Activated T-helper 1 cell treated with anti-CD3 and anti-CD28 coated beads, Interleukin-12 subunit alpha, Interleukin-12 subunit beta, Interleukin-2, Interleukin-4 antibody, amounts not matched to agents 30 ng/mL and 10 ng/mL and 1 ng/mL, durations not matched to agents 14 hours and 24 hours and 36 hours (primary cell): ENCODE results near the gene GRK4. TPM values are rescaled to one million over a fixed set of nuclear protein-coding genes. Genes with fewer than 3 reads are reported as not detected.
A peak's percentile ranks its signal among the peaks of the same experiment; 100 is the strongest.
"Not testable (repeated sequence)": the region's sequence is repeated elsewhere in the genome, so short reads cannot be mapped to it uniquely, and the experiment has no call there.

Experiments
- DNase-seq: peaks from one replicate; pipeline ENCODE4 v3.0.0; 2021; ENCODE audit warnings: low spot score
- H3K27ac Mint-ChIP-seq: one replicate; pipeline ENCODE4 v1.8.0; 2021; ENCODE audit warnings: mild to moderate bottlenecking, mixed read lengths
- H3K27me3 Mint-ChIP-seq: one replicate; pipeline ENCODE4 v1.8.0; 2022; ENCODE audit warnings: mild to moderate bottlenecking, moderate library complexity, mixed read lengths; ENCODE audit not compliant: insufficient read depth
- H3K36me3 Mint-ChIP-seq: one replicate; pipeline ENCODE4 v1.8.0; 2021; ENCODE audit warnings: low read depth, mixed read lengths
- H3K4me1 Mint-ChIP-seq: one replicate; pipeline ENCODE4 v1.8.0; 2021; ENCODE audit warnings: low read depth, mixed read lengths
- H3K4me3 Mint-ChIP-seq: one replicate; pipeline ENCODE4 v1.8.0; 2021; ENCODE audit warnings: mild to moderate bottlenecking, moderate library complexity, mixed read lengths
- H3K9me3 Mint-ChIP-seq: one replicate; pipeline ENCODE4 v1.8.0; 2021; ENCODE audit warnings: mixed read lengths
- intact Hi-C: fragments of 100-400 bp; cut with micrococcal nuclease; formaldehyde crosslinking; loops from one replicate; pipeline ENCODE4 v1.15.1; 2024
- total RNA-seq: library from RNA; stranded (reverse); gene quantifications from 2 replicates; pipeline ENCODE4 v1.2.3, GENCODE V29; 2022

GRK4 gene
- total RNA-seq, 1 donor from 2014 or later, result 4.4 TPM

- peak overlapping the region; percentile 68 for H3K27ac Mint-ChIP-seq
- peak overlapping the region; percentile 93 for H3K4me3 Mint-ChIP-seq
Observed at GRCh38 chr4:2963966-2964471, 648 bp downstream of the GRK4 start.

GRCh38 chr4:2964706-2965258, 1.4 kb downstream of the GRK4 start:
- Mint-ChIP-seq H3K9me3 (no peaks in the 10 kb centered on the region), H3K4me3 (peak overlapping the region; percentile 93), H3K27ac (peak overlapping the region; percentile 68), H3K27me3 (no peaks in the 10 kb centered on the region), H3K4me1 (peaks cover 19% of the 10 kb centered on the region), H3K36me3 (peaks cover 9% of the 10 kb centered on the region)
- DNase-seq, result no peak
- intact Hi-C loops, result loop anchor here (1.0 to 10.0 kb wide), 2 partner anchors 73 to 240 kb away; no protein-coding TSS in a partner anchor

More at GRCh38 chr4:2963966-2964471, 648 bp downstream of the GRK4 start:
- H3K9me3 Mint-ChIP-seq, result no peaks in the 10 kb centered on the region
- no peaks in the 10 kb centered on the region for H3K27me3 Mint-ChIP-seq
- peaks cover 23% of the 10 kb centered on the region for H3K4me1 Mint-ChIP-seq
- DNase-seq, result no peak
- intact Hi-C loops, result loop anchor here (1.0 to 10.0 kb wide), 10 partner anchors 73 to 1243 kb away; partner anchors contain the start of genes ADD1, FAM193A, HTT and HTT-AS
- peaks cover 12% of the 10 kb centered on the region for H3K36me3 Mint-ChIP-seq

- peak overlapping the region; percentile 93 for H3K4me3 Mint-ChIP-seq
- H3K4me1 Mint-ChIP-seq, result peaks cover 18% of the 10 kb centered on the region
- no peaks in the 10 kb centered on the region for H3K9me3 Mint-ChIP-seq
- H3K27ac Mint-ChIP-seq, result no peak overlapping the region
- DNase-seq, result no peak
- no peaks in the 10 kb centered on the region for H3K27me3 Mint-ChIP-seq
- H3K36me3 Mint-ChIP-seq, result peaks cover 9% of the 10 kb centered on the region
- intact Hi-C loops, result loop anchor here (10.0 kb wide), 1 partner anchor 240 kb away; no protein-coding TSS in a partner anchor
Observed at GRCh38 chr4:2965262-2965661, 1.9 kb downstream of the GRK4 start.

- H3K27me3 Mint-ChIP-seq, result no peaks in the 10 kb centered on the region
- peaks cover 7% of the 10 kb centered on the region for H3K4me1 Mint-ChIP-seq
- H3K27ac Mint-ChIP-seq, result no peak overlapping the region
- H3K36me3 Mint-ChIP-seq, result no peaks in the 10 kb centered on the region
- no peak for DNase-seq
- no peaks in the 10 kb centered on the region for H3K9me3 Mint-ChIP-seq
- H3K4me3 Mint-ChIP-seq, result no peak overlapping the region
- intact Hi-C loops, result loop anchor here (10.0 kb wide), 1 partner anchor 236 kb away; no protein-coding TSS in a partner anchor
Observed at GRCh38 chr4:2968381-2968780, 5.0 kb downstream of the GRK4 start.

- Mint-ChIP-seq H3K27ac (no peak overlapping the region), H3K4me3 (no peak overlapping the region)
- intact Hi-C loops, result no loop called here
Observed at GRCh38 chr4:2971275-2971674, 7.9 kb downstream of the GRK4 start.

GRCh38 chr4:2977211-2978088, 14.1 kb downstream of the GRK4 start:
- no peak for DNase-seq
- intact Hi-C loops, result loop anchor here (1.0 kb wide), 1 partner anchor 60 kb away; no protein-coding TSS in a partner anchor
- Mint-ChIP-seq H3K4me1 (no peaks in the 10 kb centered on the region), H3K27ac (no peak overlapping the region), H3K9me3 (peaks cover 9% of the 10 kb centered on the region), H3K4me3 (no peak overlapping the region), H3K36me3 (no peaks in the 10 kb centered on the region), H3K27me3 (peaks cover 6% of the 10 kb centered on the region)

More at GRCh38 chr4:2971275-2971674, 7.9 kb downstream of the GRK4 start:
- Mint-ChIP-seq H3K36me3 (no peaks in the 10 kb centered on the region), H3K4me1 (no peaks in the 10 kb centered on the region), H3K27me3 (peaks cover 2% of the 10 kb centered on the region), H3K9me3 (no peaks in the 10 kb centered on the region)
- no peak for DNase-seq

- intact Hi-C loops, result no loop called here
- Mint-ChIP-seq H3K4me3 (no peak overlapping the region), H3K27me3 (peaks cover 17% of the 10 kb centered on the region), H3K4me1 (no peaks in the 10 kb centered on the region), H3K9me3 (peaks cover 9% of the 10 kb centered on the region), H3K27ac (no peak overlapping the region), H3K36me3 (no peaks in the 10 kb centered on the region)
- DNase-seq, result no peak
Observed at GRCh38 chr4:2981256-2981819, 18.0 kb downstream of the GRK4 start.

- Mint-ChIP-seq H3K27ac (no peak overlapping the region), H3K9me3 (peaks cover 9% of the 10 kb centered on the region), H3K4me3 (no peak overlapping the region), H3K4me1 (no peaks in the 10 kb centered on the region), H3K36me3 (no peaks in the 10 kb centered on the region), H3K27me3 (peaks cover 17% of the 10 kb centered on the region)
- DNase-seq, result no peak
- intact Hi-C loops, result no loop called here
Observed at GRCh38 chr4:2982012-2982411, 18.6 kb downstream of the GRK4 start.

- peaks cover 13% of the 10 kb centered on the region for H3K27me3 Mint-ChIP-seq
Observed at GRCh38 chr4:2983715-2984114, 20.3 kb downstream of the GRK4 start.

GRCh38 chr4:2991243-2991642, 27.9 kb downstream of the GRK4 start:
- Mint-ChIP-seq H3K27ac (no peak overlapping the region), H3K27me3 (peaks cover 8% of the 10 kb centered on the region), H3K4me3 (no peak overlapping the region), H3K4me1 (no peaks in the 10 kb centered on the region), H3K36me3 (no peaks in the 10 kb centered on the region), H3K9me3 (no peaks in the 10 kb centered on the region)
- intact Hi-C loops, result no loop called here
- DNase-seq, result no peak

More at GRCh38 chr4:2983715-2984114, 20.3 kb downstream of the GRK4 start:
- H3K4me1 Mint-ChIP-seq, H3K4me3 Mint-ChIP-seq, DNase-seq, H3K27ac Mint-ChIP-seq, H3K36me3 Mint-ChIP-seq, H3K9me3 Mint-ChIP-seq, intact Hi-C loops: not testable (repeated sequence)

- no peaks in the 10 kb centered on the region for H3K36me3 Mint-ChIP-seq
- H3K27ac Mint-ChIP-seq, result no peak overlapping the region
- no peaks in the 10 kb centered on the region for H3K9me3 Mint-ChIP-seq
- DNase-seq, result no peak
- peaks cover 8% of the 10 kb centered on the region for H3K27me3 Mint-ChIP-seq
- intact Hi-C loops, result no loop called here
- no peaks in the 10 kb centered on the region for H3K4me1 Mint-ChIP-seq
- no peak overlapping the region for H3K4me3 Mint-ChIP-seq
Observed at GRCh38 chr4:2994917-2995316, 31.5 kb downstream of the GRK4 start.

- Mint-ChIP-seq H3K4me1 (no peaks in the 10 kb centered on the region), H3K27me3 (peaks cover 10% of the 10 kb centered on the region), H3K27ac (no peak overlapping the region), H3K36me3 (no peaks in the 10 kb centered on the region), H3K9me3 (no peaks in the 10 kb centered on the region), H3K4me3 (no peak overlapping the region)
- DNase-seq, result no peak
- intact Hi-C loops, result no loop called here
Observed at GRCh38 chr4:2995546-2996265, 32.3 kb downstream of the GRK4 start.
